ENCODE data around the gene UBA1.

Gene UBA1

DNA sequence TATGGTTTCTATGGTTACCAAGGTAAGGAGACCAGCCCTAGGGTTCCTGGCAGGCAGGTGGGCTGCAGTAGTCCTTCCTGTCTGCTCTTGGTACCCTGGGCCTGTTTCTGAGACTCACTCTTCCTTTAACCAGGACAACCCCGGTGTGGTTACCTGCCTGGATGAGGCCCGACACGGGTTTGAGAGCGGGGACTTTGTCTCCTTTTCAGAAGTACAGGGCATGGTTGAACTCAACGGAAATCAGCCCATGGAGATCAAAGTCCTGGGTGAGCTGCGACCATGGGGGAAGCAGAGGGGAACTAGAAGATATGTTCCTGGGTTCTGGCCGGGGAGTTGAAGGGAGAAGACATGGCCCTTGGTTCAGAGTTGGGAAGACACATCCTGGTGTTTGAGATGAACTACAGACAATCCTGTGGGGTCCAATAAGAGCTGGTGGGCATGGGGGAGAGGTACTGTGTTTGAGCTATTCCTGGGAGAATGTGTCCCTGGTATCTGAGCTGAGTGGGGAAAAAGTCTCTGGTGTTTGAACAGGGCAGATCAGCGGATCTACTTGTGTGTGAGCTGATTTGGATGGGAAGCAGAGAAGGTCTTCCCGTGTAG, 7.8 kb downstream of the UBA1 start:
- H3K27ac ChIP-seq (ENCODE audit: low read depth, low read length) = no peak overlapping the region
- no peaks in the 10 kb centered on the region for H4K20me1 ChIP-seq (ENCODE audit: control insufficient read depth, insufficient read depth, low read depth, low read length)
- no peak overlapping the region for H3K4me3 ChIP-seq (ENCODE audit: low read length)
- TF ChIP-seq EZH2phosphoT487 (IDR thresholded peaks at IDR 0.05; ENCODE audit: borderline replicate concordance, low read length) = no peak
- TF ChIP-seq, protein P1, sequence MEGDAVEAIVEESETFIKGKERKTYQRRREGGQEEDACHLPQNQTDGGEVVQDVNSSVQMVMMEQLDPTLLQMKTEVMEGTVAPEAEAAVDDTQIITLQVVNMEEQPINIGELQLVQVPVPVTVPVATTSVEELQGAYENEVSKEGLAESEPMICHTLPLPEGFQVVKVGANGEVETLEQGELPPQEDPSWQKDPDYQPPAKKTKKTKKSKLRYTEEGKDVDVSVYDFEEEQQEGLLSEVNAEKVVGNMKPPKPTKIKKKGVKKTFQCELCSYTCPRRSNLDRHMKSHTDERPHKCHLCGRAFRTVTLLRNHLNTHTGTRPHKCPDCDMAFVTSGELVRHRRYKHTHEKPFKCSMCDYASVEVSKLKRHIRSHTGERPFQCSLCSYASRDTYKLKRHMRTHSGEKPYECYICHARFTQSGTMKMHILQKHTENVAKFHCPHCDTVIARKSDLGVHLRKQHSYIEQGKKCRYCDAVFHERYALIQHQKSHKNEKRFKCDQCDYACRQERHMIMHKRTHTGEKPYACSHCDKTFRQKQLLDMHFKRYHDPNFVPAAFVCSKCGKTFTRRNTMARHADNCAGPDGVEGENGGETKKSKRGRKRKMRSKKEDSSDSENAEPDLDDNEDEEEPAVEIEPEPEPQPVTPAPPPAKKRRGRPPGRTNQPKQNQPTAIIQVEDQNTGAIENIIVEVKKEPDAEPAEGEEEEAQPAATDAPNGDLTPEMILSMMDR (IDR thresholded peaks at IDR 0.05; ENCODE audit: low read depth, low read length, poor library complexity, severe bottlenecking) = no peak
- no peaks in the 10 kb centered on the region for H3F3A ChIP-seq (ENCODE audit: control insufficient read depth, insufficient read depth)
- H3K79me2 ChIP-seq (ENCODE audit: control insufficient read depth, low read length) = peaks cover 23% of the 10 kb centered on the region
- peaks cover 1% of the 10 kb centered on the region; the same call in 1 of the 2 replicates for H3K4me1 ChIP-seq (ENCODE audit: control insufficient read depth, low read length)
- peaks cover 89% of the 10 kb centered on the region for H3K36me3 ChIP-seq (ENCODE audit: control insufficient read depth, low read length)
- no peaks in the 10 kb centered on the region for H3K27me3 ChIP-seq (ENCODE audit: control insufficient read depth, low read length)
- no peaks in the 10 kb centered on the region for H3K9me3 ChIP-seq (ENCODE audit: control insufficient read depth, insufficient read depth, low read length)
- H3K4me2 ChIP-seq (ENCODE audit: low read length) = no peak overlapping the region
- H3K9me2 ChIP-seq (replicated peaks; ENCODE audit: control insufficient read depth, low read length) = no peaks in the 10 kb centered on the region

DNA sequence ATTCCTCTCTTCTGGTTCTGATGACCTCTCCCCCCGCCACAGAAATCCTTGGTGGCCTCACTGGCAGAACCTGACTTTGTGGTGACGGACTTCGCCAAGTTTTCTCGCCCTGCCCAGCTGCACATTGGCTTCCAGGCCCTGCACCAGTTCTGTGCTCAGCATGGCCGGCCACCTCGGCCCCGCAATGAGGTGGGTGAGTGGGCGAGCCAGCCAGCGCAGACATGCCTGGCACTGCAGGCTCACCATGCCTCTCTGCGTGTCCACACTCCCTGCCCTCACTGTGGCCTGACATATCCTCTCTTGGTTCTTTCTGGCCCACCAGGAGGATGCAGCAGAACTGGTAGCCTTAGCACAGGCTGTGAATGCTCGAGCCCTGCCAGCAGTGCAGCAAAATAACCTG, 8.7 kb downstream of the UBA1 start:
- H4K20me1 ChIP-seq (ENCODE audit: control insufficient read depth, insufficient read depth, low read depth, low read length) = no peaks in the 10 kb centered on the region

DNA sequence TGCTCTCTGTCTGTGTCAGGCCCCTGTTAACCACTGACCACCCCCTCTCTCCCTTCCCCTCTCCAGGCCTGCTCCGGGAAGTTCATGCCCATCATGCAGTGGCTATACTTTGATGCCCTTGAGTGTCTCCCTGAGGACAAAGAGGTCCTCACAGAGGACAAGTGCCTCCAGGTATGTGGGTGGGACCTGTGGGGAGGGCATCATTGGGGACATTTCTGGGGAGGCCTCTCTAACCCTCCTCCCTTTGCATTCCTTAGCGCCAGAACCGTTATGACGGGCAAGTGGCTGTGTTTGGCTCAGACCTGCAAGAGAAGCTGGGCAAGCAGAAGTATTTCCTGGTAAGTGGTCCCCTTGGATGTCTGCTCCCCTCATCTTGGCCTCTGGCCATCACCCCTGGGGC, 9.2 kb downstream of the UBA1 start:
- H3K9me2 ChIP-seq (replicated peaks; ENCODE audit: control insufficient read depth, low read length) = no peaks in the 10 kb centered on the region
- H3K27ac ChIP-seq (ENCODE audit: low read depth, low read length) = no peak overlapping the region
- TF ChIP-seq, protein P1 (IDR thresholded peaks at IDR 0.05; ENCODE audit: low read depth, low read length, poor library complexity, severe bottlenecking) = no peak
- TF ChIP-seq EZH2phosphoT487 (IDR thresholded peaks at IDR 0.05; ENCODE audit: borderline replicate concordance, low read length) = no peak
- H3K27me3 ChIP-seq (ENCODE audit: control insufficient read depth, low read length) = no peaks in the 10 kb centered on the region
- no peaks in the 10 kb centered on the region for H3K9me3 ChIP-seq (ENCODE audit: control insufficient read depth, insufficient read depth, low read length)
- no peaks in the 10 kb centered on the region for H3F3A ChIP-seq (ENCODE audit: control insufficient read depth, insufficient read depth)
- H3K4me1 ChIP-seq (ENCODE audit: control insufficient read depth, low read length) = no peaks in the 10 kb centered on the region
- no peaks in the 10 kb centered on the region for H4K20me1 ChIP-seq (ENCODE audit: control insufficient read depth, insufficient read depth, low read depth, low read length)
- H3K4me2 ChIP-seq (ENCODE audit: low read length) = no peak overlapping the region
- H3K36me3 ChIP-seq (ENCODE audit: control insufficient read depth, low read length) = peaks cover 89% of the 10 kb centered on the region
- no peak overlapping the region for H3K4me3 ChIP-seq (ENCODE audit: low read length)
- peaks cover 9% of the 10 kb centered on the region for H3K79me2 ChIP-seq (ENCODE audit: control insufficient read depth, low read length)

More for the DNA sequence above, 8.7 kb downstream of the UBA1 start:
- Histone ChIP-seq H3K79me2 (ENCODE audit: control insufficient read depth, low read length) (peaks cover 15% of the 10 kb centered on the region), H3F3A (ENCODE audit: control insufficient read depth, insufficient read depth) (no peaks in the 10 kb centered on the region), H3K36me3 (ENCODE audit: control insufficient read depth, low read length) (peaks cover 89% of the 10 kb centered on the region), H3K27ac (ENCODE audit: low read depth, low read length) (no peak overlapping the region), H3K4me1 (ENCODE audit: control insufficient read depth, low read length) (no peaks in the 10 kb centered on the region), H3K27me3 (ENCODE audit: control insufficient read depth, low read length) (no peaks in the 10 kb centered on the region), H3K4me3 (ENCODE audit: low read length) (no peak overlapping the region), H3K4me2 (ENCODE audit: low read length) (no peak overlapping the region), H3K9me2 (replicated peaks; ENCODE audit: control insufficient read depth, low read length) (no peaks in the 10 kb centered on the region), H3K9me3 (ENCODE audit: control insufficient read depth, insufficient read depth, low read length) (no peaks in the 10 kb centered on the region)
- no peak for TF ChIP-seq EZH2phosphoT487 (IDR thresholded peaks at IDR 0.05; ENCODE audit: borderline replicate concordance, low read length)
- TF ChIP-seq, protein P1 (IDR thresholded peaks at IDR 0.05; ENCODE audit: low read depth, low read length, poor library complexity, severe bottlenecking) = no peak
